GM21423 (cell line): ENCODE measurements around the gene PRUNE1.

Experiments used
- ATAC-seq: cut with Tn5 transposase; IDR thresholded peaks from one replicate; pipeline ENCODE4 v1.9.1; 2021; ENCODE audit warnings: mild to moderate bottlenecking, moderate library complexity; ENCODE audit not compliant: unreplicated experiment

The PRUNE1 gene, protein sequence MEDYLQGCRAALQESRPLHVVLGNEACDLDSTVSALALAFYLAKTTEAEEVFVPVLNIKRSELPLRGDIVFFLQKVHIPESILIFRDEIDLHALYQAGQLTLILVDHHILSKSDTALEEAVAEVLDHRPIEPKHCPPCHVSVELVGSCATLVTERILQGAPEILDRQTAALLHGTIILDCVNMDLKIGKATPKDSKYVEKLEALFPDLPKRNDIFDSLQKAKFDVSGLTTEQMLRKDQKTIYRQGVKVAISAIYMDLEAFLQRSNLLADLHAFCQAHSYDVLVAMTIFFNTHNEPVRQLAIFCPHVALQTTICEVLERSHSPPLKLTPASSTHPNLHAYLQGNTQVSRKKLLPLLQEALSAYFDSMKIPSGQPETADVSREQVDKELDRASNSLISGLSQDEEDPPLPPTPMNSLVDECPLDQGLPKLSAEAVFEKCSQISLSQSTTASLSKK

DNA sequence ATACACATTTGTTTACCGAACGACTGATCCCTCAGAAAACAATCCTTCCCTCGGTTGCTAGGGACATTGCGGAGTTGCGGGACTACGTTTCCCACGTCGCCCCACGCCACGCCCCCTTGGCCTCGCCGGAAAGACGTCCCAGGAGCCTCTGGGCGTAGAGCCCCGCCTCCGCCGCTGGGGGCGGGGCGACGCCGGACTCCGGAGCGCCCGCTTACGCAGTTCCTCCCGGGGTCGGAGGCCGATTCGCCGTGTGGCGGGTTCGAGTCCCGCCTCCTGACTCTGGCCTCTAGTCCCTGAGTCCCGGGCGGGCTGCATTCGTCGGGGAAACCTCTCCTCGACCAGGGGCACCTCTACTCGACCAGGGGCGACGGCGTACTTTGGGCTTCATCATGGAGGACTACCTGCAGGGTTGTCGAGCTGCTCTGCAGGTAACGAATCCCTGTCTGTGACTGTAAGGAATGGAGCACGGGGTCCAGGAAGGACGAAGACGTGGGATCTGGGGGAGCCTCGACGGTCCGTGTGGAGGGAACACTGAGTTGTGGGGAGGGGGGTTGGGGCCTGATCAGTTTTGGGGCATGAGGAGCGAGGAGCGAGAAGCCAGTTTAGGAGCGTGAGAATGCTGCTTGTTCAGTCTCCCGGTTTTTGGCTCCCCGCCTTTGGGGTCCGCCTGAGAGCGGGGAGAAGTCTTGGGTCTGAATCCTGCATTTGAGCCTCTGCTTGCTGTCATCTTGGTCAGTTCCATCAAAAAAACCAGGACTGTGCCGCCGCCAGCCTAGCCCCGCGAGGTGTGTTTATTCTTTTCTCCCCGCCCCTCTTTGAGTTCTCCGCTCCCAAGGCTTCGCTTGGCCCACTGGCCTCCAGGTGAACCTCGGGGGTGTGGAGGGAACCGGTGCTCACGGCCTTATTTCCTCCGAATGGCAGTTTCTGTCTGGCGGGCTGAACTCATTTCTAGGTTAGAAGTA is at the start of gene PRUNE1:
PRUNE1 (plus strand) TSS at position 206 of the 962 bp plus-strand sequence; CDS start at position 390, 184 bp downstream.
- ATAC-seq, result peak; percentile 73

DNA sequence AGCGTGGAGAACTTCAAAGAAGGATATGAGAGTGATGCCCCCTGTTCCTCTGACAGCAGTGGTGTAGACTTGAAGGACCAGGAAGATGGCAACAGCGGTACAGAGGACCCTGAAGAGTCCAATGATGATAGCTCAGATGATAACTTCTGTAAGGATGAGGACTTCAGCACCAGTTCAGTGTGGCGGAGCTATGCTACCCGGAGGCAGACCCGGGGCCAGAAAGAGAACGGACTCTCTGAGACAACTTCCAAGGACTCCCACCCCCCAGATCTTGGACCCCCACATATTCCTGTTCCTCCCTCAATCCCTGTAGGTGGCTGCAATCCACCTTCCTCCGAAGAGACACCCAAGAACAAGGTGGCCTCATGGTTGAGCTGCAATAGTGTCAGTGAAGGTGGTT is 47.6 kb upstream of the PRUNE1 start:
- no peak for ATAC-seq

DNA sequence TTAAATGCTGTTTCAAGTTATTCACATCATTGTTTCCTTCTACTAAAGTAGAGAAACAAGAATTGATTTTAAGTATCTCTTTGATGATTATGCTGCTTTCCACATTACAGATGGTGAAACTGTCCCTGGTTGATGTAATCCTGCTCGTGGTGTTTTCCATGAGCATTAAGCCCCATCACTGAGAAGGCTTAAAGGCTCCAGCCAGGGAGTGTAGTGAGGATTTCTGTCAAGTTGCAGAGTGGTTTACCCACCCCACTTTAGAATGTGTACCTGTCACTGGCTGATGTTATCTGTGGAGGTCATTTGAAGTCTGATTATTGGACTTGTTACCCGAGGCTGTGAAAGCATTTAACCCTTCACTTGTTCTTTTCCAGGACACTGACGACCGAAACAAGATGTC is 46.5 kb upstream of the PRUNE1 start:
- no peak for ATAC-seq

DNA sequence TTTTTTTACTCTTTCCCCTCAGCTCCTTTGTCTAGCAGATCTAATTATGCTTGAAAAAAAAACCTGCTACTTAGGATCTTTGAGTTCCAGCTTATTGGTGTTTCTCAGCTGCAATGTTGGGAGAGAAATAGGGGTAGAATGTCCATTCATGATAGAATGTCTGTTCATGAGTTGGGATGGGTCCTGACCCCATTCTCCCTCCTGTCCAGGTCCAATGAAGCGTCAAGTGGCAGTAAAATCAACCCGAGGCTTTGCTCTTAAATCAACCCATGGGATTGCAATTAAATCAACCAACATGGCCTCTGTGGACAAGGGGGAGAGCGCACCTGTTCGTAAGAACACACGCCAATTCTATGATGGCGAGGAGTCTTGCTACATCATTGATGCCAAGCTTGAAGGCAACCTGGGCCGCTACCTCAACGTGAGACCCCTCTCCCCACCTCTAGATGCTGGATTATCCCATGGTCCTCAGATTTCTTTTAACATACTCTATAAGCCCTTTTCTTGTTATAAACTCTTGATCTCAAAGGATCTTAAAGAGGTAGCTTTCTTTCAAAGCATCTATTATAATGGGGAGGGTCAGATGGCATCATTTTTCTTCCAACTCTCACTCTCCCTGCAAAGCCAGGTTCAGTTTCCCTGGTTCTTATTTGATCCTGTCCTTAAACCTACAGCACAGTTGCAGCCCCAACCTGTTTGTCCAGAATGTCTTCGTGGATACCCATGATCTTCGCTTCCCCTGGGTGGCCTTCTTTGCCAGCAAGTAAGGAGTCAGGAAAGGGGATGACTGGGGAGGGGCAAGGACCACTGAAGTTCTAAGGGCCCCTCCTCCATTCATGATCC is 44.7 kb upstream of the PRUNE1 start:
- ATAC-seq, result no peak

DNA sequence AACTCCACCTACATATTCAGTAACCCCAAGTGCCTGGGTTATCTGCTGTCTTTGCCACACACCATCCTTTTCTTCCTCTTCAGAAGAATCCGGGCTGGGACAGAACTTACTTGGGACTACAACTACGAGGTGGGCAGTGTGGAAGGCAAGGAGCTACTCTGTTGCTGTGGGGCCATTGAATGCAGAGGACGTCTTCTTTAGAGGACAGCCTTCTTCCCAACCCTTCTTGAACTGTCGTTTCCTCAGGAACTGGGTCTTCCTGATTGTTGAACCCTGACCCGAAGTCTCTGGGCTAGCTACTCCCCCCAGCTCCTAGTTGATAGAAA is 44.1 kb upstream of the PRUNE1 start:
- no peak for ATAC-seq

DNA sequence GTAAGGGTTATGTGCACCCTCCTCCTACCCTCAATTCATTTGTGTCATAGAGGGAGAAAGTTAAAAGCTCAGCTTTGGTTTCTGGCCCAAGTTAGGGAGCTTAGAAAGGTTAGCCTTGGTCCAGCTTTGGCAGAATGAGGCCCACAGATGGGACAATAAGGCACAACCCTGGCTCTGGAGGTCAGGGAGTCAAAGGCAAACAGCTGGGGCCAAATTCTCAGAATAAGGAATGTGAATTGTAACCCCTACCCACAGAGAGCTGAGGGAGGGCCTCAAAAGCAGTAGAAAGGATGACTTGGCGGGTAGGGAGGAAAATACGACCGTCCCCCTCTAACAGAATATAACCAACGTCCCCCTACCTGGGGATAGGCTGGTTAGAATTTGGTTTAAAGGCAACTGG is 42.6 kb upstream of the PRUNE1 start:
- ATAC-seq, result no peak

DNA sequence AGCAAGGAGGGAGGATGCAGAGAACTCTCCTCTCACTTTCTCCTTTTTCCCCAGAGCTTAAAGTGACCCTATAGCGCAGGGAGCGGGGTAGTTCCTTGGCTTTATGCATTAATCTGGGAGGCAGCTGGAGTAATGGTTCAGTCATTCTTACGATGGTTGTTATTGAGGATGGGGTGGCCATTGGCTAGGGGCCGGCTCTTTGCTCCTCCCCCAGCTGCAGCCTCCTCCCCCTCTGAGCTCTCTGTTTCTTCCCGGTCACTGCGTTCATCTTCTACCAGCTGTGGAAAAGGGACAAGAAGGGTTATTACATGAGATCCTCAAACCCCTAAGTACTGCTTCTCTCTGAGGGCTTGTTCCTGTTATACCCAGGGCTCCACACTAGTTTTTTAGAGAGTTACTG is 42.2 kb upstream of the PRUNE1 start:
- no peak for ATAC-seq

DNA sequence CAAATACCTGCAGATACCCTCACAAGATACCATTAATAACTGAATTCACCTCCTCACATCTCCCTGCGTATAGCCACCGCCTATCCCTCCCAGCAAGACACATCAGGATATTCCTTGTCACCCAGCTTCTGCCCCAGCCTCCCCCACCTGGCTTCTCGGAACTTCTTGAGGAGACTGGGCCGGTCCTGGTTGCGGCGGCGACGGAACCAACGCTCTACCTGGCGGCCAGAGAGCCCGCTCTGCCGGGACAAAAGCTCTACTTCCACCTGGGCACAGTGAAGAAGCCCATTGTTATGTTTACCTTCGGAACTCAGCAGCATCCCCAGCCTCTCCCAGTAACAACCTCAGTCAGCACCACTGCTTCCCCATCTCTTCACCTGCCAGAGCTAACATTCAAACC is 40.3 kb upstream of the PRUNE1 start:
- ATAC-seq, result no peak

DNA sequence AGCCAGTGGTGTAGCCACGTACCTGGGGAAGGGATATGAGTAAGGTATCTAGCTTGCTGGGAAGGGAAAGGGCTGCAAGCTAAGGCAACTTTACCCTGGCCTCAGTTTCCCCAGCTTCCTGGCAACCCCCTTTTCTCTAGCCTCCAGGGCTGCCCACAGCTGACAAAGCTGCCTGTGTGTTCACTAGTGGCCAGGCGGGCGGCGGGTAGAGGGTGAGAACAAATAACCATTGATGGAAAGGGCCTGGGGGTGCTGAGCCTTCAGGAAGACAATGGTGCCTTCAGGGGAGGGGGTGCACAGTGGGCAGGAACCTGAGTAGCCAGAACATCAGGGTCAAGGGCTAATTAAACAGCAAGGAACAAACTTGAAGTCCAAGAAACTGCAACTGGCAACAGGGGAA is 39.8 kb upstream of the PRUNE1 start:
- no peak for ATAC-seq

DNA sequence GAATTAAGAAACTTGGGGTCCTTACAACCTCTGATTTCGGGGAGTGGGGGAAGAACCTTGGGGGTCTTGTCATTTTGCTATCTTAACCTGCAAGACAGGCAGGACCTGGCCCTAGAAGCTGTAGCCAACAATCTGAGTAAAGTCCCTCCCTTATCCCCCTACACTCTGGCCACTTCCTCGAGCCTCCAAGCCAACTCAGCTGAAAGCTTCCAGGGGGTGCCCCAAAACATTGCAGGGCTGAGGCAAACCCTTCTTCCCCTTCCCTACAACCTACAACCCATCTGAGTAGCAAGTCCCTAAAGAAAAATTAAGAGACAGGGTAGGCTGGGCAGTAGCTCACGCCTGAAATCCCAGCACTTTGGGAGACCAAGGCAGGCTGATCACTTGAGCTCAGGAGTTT is 38.6 kb upstream of the PRUNE1 start:
- ATAC-seq, result no peak

DNA sequence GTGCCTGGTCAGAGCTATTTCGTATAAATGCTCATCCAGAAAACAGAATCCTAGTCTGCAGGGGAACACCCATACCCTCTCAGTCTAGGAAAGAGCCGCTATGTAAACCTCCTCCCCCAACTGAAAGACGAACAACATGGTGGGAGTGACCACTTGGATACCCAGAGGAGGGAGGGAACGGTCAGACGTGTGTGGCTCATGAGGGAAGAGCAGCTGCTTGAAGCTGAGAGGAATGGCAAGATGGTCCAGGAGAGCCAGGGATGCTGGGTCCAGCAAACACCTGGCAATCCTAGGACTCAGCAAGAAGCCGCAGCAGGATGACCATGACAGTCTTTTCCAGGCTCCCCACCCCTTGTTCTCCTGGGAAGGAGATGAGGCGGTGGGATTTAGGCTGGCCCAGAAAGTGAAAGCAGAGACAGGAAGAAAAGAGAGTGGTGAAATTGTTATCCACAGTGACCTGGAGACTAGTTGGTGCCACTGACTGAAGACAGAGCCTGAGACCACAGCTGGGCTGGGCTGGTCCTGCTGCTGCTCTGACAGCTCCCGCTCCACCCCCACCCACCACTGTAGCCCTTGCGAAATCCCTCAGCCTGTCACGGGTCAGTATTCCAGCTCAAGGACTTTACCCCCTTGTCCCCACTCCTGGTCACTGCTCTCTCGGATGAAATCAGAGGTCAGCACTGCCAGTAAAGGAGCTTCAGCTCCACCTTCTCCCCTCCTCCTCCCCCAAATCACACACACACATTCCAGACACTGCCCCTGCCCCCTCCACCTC is 37.3 kb upstream of the PRUNE1 start:
- no peak for ATAC-seq

DNA sequence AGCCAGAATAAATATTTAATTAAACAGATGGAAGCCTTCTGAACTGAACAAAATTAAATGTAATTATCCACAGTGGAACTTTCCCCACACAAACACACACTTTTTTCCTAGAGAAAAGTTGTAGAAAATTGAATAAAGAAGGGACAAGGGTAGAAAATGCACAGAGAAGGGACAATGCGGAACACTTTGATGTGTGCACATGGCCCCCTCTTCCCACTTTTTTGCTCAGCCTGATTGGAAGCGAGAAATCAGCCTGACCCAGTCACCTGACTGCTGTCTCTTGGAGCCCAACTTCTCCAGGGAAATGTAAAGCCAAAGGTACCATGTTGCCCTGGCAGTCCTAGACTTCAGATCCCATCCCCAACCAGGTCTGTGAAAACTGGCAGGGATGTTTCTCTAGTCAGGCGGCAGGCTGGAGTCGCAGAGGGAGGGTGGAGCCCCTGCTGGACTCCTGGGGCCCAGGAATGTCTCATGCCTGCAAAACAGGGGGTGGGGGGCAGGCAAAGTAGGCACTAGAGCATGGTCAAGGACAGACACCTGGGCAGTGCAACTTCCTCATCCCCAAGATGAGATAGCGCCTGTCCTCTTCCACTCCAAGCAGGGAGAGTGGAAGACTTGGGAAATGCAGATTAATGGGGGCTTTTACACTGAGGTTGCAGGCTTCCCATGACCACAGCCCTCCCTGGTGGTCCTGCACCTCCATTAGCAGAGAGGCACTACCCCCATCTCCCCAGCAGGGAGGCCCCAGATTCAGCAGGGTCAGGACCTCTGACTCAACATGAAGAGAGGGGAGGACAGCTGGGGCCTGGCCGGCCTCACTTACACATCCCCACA is 36.4 kb upstream of the PRUNE1 start:
- ATAC-seq, result no peak

DNA sequence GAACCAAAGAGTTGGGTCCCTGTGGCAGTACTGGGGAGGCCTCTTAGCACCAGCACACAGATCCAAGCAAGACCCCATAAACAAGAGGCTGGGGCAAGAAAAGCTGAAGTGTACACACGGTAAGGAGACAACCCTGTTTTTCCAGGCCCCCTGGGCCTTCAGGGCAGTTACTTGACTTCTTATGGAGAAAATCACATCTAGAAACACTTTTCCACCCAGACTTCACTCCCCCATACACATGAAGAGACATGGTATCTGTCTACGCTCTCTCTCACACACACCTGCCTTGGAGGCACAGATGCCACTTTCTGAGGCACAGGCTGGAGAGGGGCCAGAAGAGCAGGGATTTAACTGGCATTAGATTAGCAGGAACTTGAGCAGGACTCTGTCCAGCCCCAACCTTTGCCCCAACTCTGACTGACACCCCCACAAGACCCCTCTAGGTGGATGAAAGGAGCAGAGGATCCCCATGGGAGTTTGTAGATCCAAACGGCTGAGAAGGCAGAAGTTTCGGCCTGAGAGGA is 35.8 kb upstream of the PRUNE1 start:
- no peak for ATAC-seq

DNA sequence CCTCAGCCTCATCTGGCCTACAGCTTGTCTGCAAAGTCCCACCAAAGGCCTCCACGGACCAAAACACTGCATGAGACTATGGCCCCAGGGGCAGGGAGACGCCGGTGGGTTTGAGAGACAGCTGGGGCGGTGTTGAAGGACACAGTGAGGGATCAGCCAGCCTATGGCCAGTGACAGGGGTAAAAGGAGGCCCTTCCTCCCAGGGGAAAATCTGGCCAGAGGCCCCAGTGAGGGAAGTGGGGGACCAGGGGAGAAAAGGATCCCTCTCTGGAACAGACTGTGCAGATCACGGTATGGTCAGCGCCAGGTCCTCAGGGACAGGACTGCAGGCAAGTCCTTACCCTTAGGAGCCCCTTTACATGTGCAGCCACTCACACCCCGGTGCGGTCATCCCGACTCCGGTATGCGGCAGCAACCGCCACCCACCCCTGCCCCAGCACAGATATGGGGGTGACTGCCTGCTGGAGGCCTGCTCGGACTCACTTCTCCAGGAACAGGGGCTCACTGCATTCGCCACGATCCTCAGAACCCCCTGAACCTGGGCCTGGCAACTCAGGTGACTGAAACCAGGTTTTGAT is 34.9 kb upstream of the PRUNE1 start:
- no peak for ATAC-seq

DNA sequence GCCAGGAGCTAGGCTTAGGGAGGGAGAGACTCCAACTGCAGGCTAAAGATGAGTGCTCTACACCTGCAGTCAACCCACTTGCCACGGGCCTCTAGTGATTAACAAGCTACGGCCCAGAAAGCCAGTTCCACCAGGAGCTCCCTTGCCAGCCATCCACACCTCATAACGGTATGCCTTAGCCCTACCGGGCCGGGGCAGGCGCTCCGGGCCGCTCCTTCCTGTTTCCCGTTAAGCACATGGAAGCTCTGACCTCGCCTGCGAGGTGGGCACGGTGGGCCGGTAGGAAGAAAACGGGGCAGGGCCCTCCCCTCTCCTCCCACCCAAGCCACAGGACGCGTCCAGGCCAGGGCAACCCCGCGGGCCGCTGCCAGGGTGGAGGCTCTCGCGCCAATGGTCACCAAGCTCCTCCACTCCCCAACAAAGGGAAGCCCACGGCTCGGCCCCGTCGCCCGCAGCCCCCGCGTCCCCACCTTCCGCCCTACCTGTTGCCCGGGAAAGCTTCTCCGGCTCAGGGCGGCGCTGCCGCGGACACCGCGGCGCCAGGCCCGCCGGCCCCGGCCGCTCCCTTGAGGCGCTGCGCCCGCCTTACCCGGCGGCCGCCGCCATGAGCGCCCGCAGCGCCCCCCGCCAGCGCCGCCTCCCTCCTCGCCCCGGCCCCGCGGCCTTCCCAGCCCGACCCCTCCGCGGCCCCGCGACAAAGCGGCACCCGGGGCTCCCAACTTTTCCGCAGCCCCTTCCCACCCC is 34.2 kb upstream of the PRUNE1 start:
- ATAC-seq, result peak; percentile 27

DNA sequence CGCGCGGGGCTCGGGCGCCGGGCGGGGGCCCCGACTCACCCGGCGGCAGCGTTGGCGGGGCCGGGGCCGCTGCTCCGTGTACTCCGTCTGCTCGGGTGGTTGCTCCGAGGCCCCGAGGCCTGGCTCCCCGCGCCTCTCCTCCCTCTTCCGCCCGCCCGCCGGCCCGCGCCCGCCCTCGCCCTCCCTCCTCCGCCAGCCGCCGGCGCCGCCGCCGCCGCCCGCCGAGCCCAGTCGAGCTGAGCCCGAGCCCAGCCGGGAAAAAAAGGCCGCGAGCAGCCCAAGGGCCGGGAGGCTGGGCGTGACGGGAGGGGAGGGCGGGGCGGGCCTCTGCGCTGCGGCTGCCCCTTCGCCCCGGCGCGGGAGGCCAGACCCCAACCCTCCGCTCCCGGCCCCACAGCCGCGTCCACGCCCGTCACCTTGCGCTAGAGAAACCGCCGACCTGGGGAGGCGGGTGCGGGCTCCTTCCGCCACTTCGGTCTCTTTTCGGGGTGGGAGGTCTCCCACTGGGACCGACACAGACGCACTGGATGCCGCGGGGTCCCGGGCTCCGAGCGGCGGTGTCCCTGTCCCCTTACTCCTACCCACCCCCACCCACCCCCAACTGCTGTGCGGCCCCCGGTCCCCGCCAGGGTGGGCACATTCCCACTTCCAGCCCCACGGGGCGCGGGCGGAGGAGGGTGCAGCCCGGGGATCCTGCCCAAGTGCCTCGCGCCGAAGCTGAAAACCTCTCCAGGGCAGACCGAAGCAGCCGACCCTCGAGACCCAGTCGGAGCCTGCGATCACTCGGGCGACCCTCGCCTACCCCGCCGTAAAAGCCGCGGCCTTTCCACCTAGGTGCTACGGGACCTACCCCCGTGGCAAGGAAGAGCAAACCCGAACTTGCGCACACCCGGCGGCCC is 33.4 kb upstream of the PRUNE1 start, which contains the start of gene CERS2:
CERS2 (minus strand) TSS at position 256 of the 899 bp plus-strand sequence. CDS start 5,745 bp downstream, outside the sequence.
- ATAC-seq, result peak; percentile 45

DNA sequence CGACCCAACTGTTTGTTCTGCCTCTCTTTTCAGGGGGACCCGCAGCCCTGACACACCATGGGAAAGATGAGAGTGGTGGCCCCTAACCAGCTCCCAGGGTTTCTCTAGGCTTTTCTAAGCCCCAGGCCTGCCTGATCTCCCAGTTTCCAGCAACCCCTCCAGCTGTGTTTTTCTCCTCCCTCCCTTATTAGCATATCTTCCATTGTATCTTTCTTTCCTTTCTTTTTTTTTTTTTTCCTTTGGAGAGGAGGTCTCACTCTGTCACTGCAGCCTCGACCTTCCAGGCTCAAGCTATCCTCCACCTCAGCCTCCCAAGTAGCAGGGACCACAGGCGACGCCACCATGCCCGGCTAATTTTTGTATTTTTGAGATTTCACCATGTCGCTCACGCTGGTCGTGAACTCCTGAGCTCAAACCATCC is 31.8 kb upstream of the PRUNE1 start:
- no peak for ATAC-seq
